Ovary (tissue), 3 donors: ENCODE data around the gene CDK6.

Experiments
- EP300 ChIP-seq: sonication (generic); formaldehyde crosslinking; IDR thresholded peaks from one replicate; pipeline ENCODE4 v1.6.1; 2017; ENCODE audit warnings: antibody characterized with exemption
- POLR2A ChIP-seq: fragments of 450-650 bp; IDR thresholded peaks from one replicate; pipeline ENCODE4 v1.6.1; 2017; ENCODE audit warnings: antibody characterized with exemption, mild to moderate bottlenecking, moderate library complexity
- TF ChIP-seq, protein P1 (sequence below), 3 donors: fragments of 450-650 bp in 2 of 3; fragments of 200-600 bp in 1 of 3; IDR thresholded peaks; one replicate each; pipeline versions ENCODE4 v1.5.1 to v1.8.0; 2016 to 2022; ENCODE audit warnings: antibody characterized with exemption in 3 of 3, mild to moderate bottlenecking in 1 of 3
- donor health status: DM: no; HTN: no; CAD: no.

DNA sequence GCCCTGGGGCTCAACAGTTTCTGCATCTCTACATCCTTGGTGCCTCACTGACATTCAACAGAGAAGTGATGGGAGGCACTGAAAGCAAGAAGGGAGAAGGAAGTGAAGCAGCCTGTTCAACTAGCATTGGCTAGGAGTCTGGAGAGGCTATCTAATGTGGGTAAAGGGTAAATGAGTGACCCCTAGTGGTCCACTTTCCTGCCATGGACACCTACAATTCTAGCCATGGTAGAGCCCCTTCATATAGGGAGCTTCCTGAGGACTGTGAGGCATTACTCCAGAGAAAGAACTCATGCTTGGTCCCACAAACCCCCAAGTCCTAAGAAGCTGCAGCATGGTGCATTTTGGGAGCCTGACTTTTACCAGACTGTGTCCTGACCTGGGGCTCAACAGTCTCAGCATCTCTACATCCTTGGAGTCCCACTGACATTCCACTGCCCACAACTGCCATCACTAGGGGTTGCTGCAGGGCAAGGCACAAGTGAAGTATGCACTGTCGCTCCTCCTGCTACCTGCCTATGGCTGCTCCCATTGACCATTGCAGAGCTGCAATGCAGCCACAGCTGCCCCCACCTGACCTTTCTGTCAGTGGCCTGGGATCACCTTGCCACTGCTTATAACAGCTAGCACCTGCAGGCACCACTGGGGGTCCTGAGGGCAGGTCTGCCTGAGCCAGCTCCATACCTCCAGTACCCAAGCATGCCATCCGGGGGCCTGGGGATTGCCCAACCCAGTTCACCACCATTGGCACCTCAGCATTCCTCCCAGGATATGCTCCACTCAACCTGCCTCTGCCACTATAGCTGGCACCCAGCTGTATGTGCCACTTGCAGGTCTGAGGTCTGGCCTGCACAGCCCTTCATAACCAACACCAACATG, 44.1 kb upstream of the CDK6 start:
- TF ChIP-seq, protein P1, sequence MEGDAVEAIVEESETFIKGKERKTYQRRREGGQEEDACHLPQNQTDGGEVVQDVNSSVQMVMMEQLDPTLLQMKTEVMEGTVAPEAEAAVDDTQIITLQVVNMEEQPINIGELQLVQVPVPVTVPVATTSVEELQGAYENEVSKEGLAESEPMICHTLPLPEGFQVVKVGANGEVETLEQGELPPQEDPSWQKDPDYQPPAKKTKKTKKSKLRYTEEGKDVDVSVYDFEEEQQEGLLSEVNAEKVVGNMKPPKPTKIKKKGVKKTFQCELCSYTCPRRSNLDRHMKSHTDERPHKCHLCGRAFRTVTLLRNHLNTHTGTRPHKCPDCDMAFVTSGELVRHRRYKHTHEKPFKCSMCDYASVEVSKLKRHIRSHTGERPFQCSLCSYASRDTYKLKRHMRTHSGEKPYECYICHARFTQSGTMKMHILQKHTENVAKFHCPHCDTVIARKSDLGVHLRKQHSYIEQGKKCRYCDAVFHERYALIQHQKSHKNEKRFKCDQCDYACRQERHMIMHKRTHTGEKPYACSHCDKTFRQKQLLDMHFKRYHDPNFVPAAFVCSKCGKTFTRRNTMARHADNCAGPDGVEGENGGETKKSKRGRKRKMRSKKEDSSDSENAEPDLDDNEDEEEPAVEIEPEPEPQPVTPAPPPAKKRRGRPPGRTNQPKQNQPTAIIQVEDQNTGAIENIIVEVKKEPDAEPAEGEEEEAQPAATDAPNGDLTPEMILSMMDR (IDR thresholded peaks at IDR 0.05), result no peak
- TF ChIP-seq POLR2A, result no peak
- no peak for TF ChIP-seq EP300
